Endothelial cell of coronary artery (primary cell): ENCODE data around the gene PCDHGA9. TPM values are rescaled to one million over a fixed set of nuclear protein-coding genes. Genes with fewer than 3 reads are reported as not detected.

Experiments
- total RNA-seq: library from RNA; depleted of rRNA; stranded (reverse); fragments of >200 nt; gene quantifications from 2 replicates; pipeline ENCODE4 v1.2.3, GENCODE V29; 2014

Gene PCDHGA9
- total RNA-seq = 1.6 and 3.1 TPM in 2 replicates

GRCh38 chr5:141402553-141403243 is at the start of gene PCDHGA9:
Gene PCDHGA9 (plus strand): TSS chr5:141402778. CDS start chr5:141402953, 175 bp downstream.

GRCh38 chr5:141354900-141355469 is 47.6 kb upstream of the PCDHGA9 start, which contains the start of gene PCDHGA4:
Gene PCDHGA4 (plus strand): TSS chr5:141355021. CDS start chr5:141355108, 87 bp downstream.

GRCh38 chr5:141359790-141360426 is 42.7 kb upstream of the PCDHGA9 start, which contains the start of gene PCDHGB2:
Gene PCDHGB2 (plus strand): TSS chr5:141359994. CDS start chr5:141360136, 142 bp downstream.

GRCh38 chr5:141363952-141364660 is 38.5 kb upstream of the PCDHGA9 start, which contains the start of gene PCDHGA5:
Gene PCDHGA5 (plus strand): TSS chr5:141364162. CDS start chr5:141364331, 169 bp downstream.

GRCh38 chr5:141369994-141370848 is 32.4 kb upstream of the PCDHGA9 start, which contains the start of gene PCDHGB3:
Gene PCDHGB3 (plus strand): TSS chr5:141370242. CDS start chr5:141370395, 153 bp downstream.

GRCh38 chr5:141373673-141374317 is 28.8 kb upstream of the PCDHGA9 start, which contains the start of gene PCDHGA6:
Gene PCDHGA6 (plus strand): TSS chr5:141373891. CDS start chr5:141374084, 193 bp downstream.

GRCh38 chr5:141382469-141383294 is 19.9 kb upstream of the PCDHGA9 start, which contains the start of gene PCDHGA7:
Gene PCDHGA7 (plus strand): TSS chr5:141382742. CDS start chr5:141382900, 158 bp downstream.

GRCh38 chr5:141387557-141388311 is 14.8 kb upstream of the PCDHGA9 start, which contains the start of gene PCDHGB4:
Gene PCDHGB4 (plus strand): TSS chr5:141387698. CDS start chr5:141387885, 187 bp downstream.

GRCh38 chr5:141392429-141393198 is 10.0 kb upstream of the PCDHGA9 start, which contains the start of gene PCDHGA8:
Gene PCDHGA8 (plus strand): TSS chr5:141392633. CDS start chr5:141392814, 181 bp downstream.

GRCh38 chr5:141397756-141398551 is 4.6 kb upstream of the PCDHGA9 start, which contains the start of gene PCDHGB5:
Gene PCDHGB5 (plus strand): TSS chr5:141397947. CDS start chr5:141398128, 181 bp downstream.

GRCh38 chr5:141407790-141408505 is 5.4 kb downstream of the PCDHGA9 start, which contains the start of gene PCDHGB6:
Gene PCDHGB6 (plus strand): TSS chr5:141408021. CDS start chr5:141408203, 182 bp downstream.

GRCh38 chr5:141412854-141413539 is 10.4 kb downstream of the PCDHGA9 start, which contains the start of gene PCDHGA10:
Gene PCDHGA10 (plus strand): TSS chr5:141412987. CDS start chr5:141413176, 189 bp downstream.

GRCh38 chr5:141417494-141418172 is 15.1 kb downstream of the PCDHGA9 start, which contains the start of gene PCDHGB7:
Gene PCDHGB7 (plus strand): TSS chr5:141417677. CDS start chr5:141417860, 183 bp downstream.

GRCh38 chr5:141420855-141421488 is 18.4 kb downstream of the PCDHGA9 start, which contains the start of gene PCDHGA11:
Gene PCDHGA11 (plus strand): TSS chr5:141421051. CDS start chr5:141421228, 177 bp downstream.

